Panc1 (cell line): Measurements from ENCODE around the gene NSD2. TPM values are rescaled to one million over a fixed set of nuclear protein-coding genes. Genes with fewer than 3 reads are reported as not detected.

ENCODE experiments used
- ATAC-seq: fragments of 200-7000 bp; cut with Tn5 transposase; 2 replicates; pipeline ENCODE4 v1.9.1; 2020; ENCODE audit warnings: mild to moderate bottlenecking, moderate library complexity
- BruUV-seq: library from RNA; stranded (reverse); fragments of 400-500 nt; replicated peaks from 2 replicates; lab custom pipeline; 2021; lab: Mats Ljungman, UMichigan
- CTCF ChIA-PET: fragments of 300-600 bp; sonication (Branson Sonifier 250); formaldehyde crosslinking; loops from one replicate; lab custom pipeline; 2022; ENCODE audit warnings: antibody characterized with exemption; lab: Charles Lee
- POLR2A ChIA-PET: fragments of 300-600 bp; sonication (Branson Sonifier 250); formaldehyde crosslinking; loops from one replicate; lab custom pipeline; 2022; ENCODE audit warnings: antibody characterized with exemption; lab: Charles Lee
- DNase-seq: peaks from one replicate; pipeline ENCODE4 v3.0.0-alpha.2; 2010; ENCODE audit warnings: low read depth, low spot score
- H3K27ac ChIP-seq: 2 replicates; pipeline ENCODE4 v1.5.1; 2011; ENCODE audit warnings: mild to moderate bottlenecking, low read length, inconsistent platforms
- H3K27me3 ChIP-seq: fragments of 200-500 bp; sonication (Bioruptor generic); 2 replicates; pipeline ENCODE4 v1.6.0; 2014; ENCODE audit warnings: low read length, inconsistent platforms; ENCODE audit not compliant: control insufficient read depth, insufficient read depth
- H3K36me3 ChIP-seq: fragments of 200-500 bp; sonication (Bioruptor generic); 2 replicates; pipeline ENCODE4 v1.5.1; 2014; ENCODE audit warnings: inconsistent platforms, mild to moderate bottlenecking, low read length, moderate library complexity; ENCODE audit not compliant: control insufficient read depth, insufficient read depth
- H3K4me1 ChIP-seq: 2 replicates; pipeline ENCODE4 v1.5.1; 2011; ENCODE audit warnings: inconsistent platforms, mild to moderate bottlenecking, low read length, moderate library complexity; ENCODE audit not compliant: control insufficient read depth, insufficient read depth
- H3K4me3 ChIP-seq, 2 experiments: 2 replicates each; pipeline ENCODE4 v1.5.1; 2011 to 2012; ENCODE audit warnings: low read depth in 2 of 2, low read length in 2 of 2, mild to moderate bottlenecking in 2 of 2, inconsistent platforms in 1 of 2, moderate library complexity in 1 of 2
- H3K9me3 ChIP-seq: fragments of 200-500 bp; sonication (Bioruptor generic); 2 replicates; pipeline ENCODE4 v1.5.1; 2014; ENCODE audit warnings: low read depth, mild to moderate bottlenecking, inconsistent platforms, low read length, moderate library complexity; ENCODE audit not compliant: control insufficient read depth, insufficient read depth
- CTCF ChIP-seq: fragments of 450-650 bp; IDR thresholded peaks from 2 replicates; pipeline ENCODE4 v1.5.1; 2017; ENCODE audit warnings: mild to moderate bottlenecking
- POLR2AphosphoS5 ChIP-seq: IDR thresholded peaks from 2 replicates; pipeline ENCODE4 v1.6.1; 2012; ENCODE audit warnings: mild to moderate bottlenecking, low read depth, low read length, moderate library complexity
- REST ChIP-seq, 2 experiments: IDR thresholded peaks; 2 replicates each; pipeline ENCODE4 v1.6.1; 2011 to 2012; ENCODE audit warnings: low read depth in 2 of 2, control low read depth in 1 of 2, low read length in 1 of 2, mild to moderate bottlenecking in 1 of 2, moderate library complexity in 1 of 2; ENCODE audit not compliant: insufficient read depth in 1 of 2
- SIN3A ChIP-seq: IDR thresholded peaks from 2 replicates; pipeline ENCODE4 v1.6.1; 2012; ENCODE audit warnings: low read depth, mild to moderate bottlenecking, low read length, moderate library complexity, borderline replicate concordance; ENCODE audit not compliant: insufficient read depth
- TCF7L2 ChIP-seq: IDR thresholded peaks from 2 replicates; pipeline ENCODE4 v1.6.1; 2011; ENCODE audit warnings: mild to moderate bottlenecking, low read depth, low read length, inconsistent platforms
- in situ Hi-C: cut with HindIII; loops from 2 replicates; pipeline ENCODE4 v1.10.0; 2016; ENCODE audit warnings: low sequenced_read_pairs, low pct_unique_long_range_greater_than_20kb
- intact Hi-C: fragments of 100-400 bp; cut with micrococcal nuclease; formaldehyde crosslinking; loops from one replicate; pipeline ENCODE4 v1.10.0; 2022; ENCODE audit not compliant: unreplicated experiment
- total RNA-seq: library from RNA; stranded (reverse); gene quantifications from one replicate; pipeline ENCODE4 v1.2.1, GENCODE V29; 2021; ENCODE audit not compliant: unreplicated experiment

The NSD2 gene
- total RNA-seq, 1 experiment from 2014 or later: 116 TPM

- ChIA-PET POLR2A (no interaction called here), CTCF (no interaction called here)
- BruUV-seq: no TSS peak
- DNase-seq (no peak), ATAC-seq (no peak)
- Histone ChIP-seq H3K27ac (no peak overlapping the region; the same call in 1 of the 2 replicates), H3K4me1 (peaks cover 10% of the 10 kb centered on the region), H3K4me3 (no peak overlapping the region), H3K36me3 (peaks cover 5% of the 10 kb centered on the region; the same call in 1 of the 2 replicates), H3K9me3 (no peaks in the 10 kb centered on the region), H3K27me3 (no peaks in the 10 kb centered on the region)
- no peak for TF ChIP-seq CTCF
- TF ChIP-seq REST (IDR thresholded peaks at IDR 0.05; ENCODE audit: insufficient read depth in 1 of 2, low read depth in 2 of 2, low read length in 1 of 2): no peak
- no peak for TF ChIP-seq TCF7L2
- no peak for TF ChIP-seq SIN3A
- TF ChIP-seq POLR2AphosphoS5: no peak
- intact Hi-C loops (no loop called here), in situ Hi-C loops (no loop called here)
Observed at GRCh38 chr4:1857931-1858330, 13.3 kb upstream of the NSD2 start.

- intact Hi-C loops (no loop called here), in situ Hi-C loops (no loop called here)
- H3K27ac ChIP-seq: no peak overlapping the region
- DNase-seq (no peak), ATAC-seq (no peak)
- H3K9me3 ChIP-seq: no peaks in the 10 kb centered on the region
- H3K36me3 ChIP-seq: peaks cover 5% of the 10 kb centered on the region; the same call in 1 of the 2 replicates
- peaks cover 4% of the 10 kb centered on the region; the same call in 1 of the 2 replicates for H3K4me1 ChIP-seq
- no peak overlapping the region for H3K4me3 ChIP-seq
- BruUV-seq: TSS peak; percentile 80
- H3K27me3 ChIP-seq: no peaks in the 10 kb centered on the region
- TF ChIP-seq CTCF (no peak), POLR2AphosphoS5 (no peak), SIN3A (no peak), TCF7L2 (no peak), REST (IDR thresholded peaks at IDR 0.05; ENCODE audit: insufficient read depth in 1 of 2, low read depth in 2 of 2, low read length in 1 of 2) (no peak)
- CTCF ChIA-PET: no interaction called here
- POLR2A ChIA-PET: no interaction called here
Observed at GRCh38 chr4:1859389-1859753, 11.8 kb upstream of the NSD2 start.
